DOHH2 (cell line): ENCODE data around the gene PAGE2.

Source experiments
- EZH2phosphoT487 ChIP-seq: fragments of 200-600 bp; sonication (generic); IDR thresholded peaks from 2 replicates; pipeline ENCODE4 v1.6.1; 2017; ENCODE audit warnings: borderline replicate concordance, mild to moderate bottlenecking, antibody characterized with exemption, low read length, moderate library complexity, mixed read lengths
- TF ChIP-seq, protein P1 (sequence below): fragments of 200-600 bp; sonication (generic); IDR thresholded peaks from one replicate; pipeline ENCODE4 v1.5.1; 2014; ENCODE audit warnings: antibody characterized with exemption, mild to moderate bottlenecking, low read depth, low read length; ENCODE audit not compliant: poor library complexity, severe bottlenecking

DNA sequence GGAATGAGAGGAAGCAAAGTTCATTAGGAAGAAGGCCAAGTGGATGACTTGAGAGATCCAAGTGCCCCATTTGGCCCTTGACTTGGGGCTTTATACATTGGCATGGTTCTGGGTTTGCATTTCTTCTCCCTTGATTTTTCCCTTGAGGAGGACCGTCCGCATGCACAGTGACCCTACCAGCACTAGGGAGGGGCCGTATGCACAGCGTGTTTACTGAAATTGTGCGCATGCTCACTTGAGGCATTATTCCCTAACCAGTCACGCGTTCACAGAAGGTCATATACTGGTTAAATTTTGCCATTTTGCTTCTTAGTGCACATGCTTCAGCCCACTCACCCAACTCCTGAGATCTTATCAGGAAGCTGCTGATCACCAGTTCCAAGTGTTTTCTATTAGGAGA is 35.1 kb downstream of the PAGE2 start:
- TF ChIP-seq EZH2phosphoT487 = no peak
- TF ChIP-seq, protein P1, sequence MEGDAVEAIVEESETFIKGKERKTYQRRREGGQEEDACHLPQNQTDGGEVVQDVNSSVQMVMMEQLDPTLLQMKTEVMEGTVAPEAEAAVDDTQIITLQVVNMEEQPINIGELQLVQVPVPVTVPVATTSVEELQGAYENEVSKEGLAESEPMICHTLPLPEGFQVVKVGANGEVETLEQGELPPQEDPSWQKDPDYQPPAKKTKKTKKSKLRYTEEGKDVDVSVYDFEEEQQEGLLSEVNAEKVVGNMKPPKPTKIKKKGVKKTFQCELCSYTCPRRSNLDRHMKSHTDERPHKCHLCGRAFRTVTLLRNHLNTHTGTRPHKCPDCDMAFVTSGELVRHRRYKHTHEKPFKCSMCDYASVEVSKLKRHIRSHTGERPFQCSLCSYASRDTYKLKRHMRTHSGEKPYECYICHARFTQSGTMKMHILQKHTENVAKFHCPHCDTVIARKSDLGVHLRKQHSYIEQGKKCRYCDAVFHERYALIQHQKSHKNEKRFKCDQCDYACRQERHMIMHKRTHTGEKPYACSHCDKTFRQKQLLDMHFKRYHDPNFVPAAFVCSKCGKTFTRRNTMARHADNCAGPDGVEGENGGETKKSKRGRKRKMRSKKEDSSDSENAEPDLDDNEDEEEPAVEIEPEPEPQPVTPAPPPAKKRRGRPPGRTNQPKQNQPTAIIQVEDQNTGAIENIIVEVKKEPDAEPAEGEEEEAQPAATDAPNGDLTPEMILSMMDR = no peak
